HepG2 (cell line): ENCODE results near the gene MAP3K2. TPM values are rescaled to one million over a fixed set of nuclear protein-coding genes. Genes with fewer than 3 reads are reported as not detected.

Experiments used
- CHD2 ChIP-seq: IDR thresholded peaks from 2 replicates; pipeline ENCODE4 v1.6.1; 2011; ENCODE audit warnings: low read depth, low read length, improper control_type of control experiment
- FIP1L1 ChIP-seq: fragments of 200-400 bp; formaldehyde crosslinking; IDR thresholded peaks from 2 replicates; pipeline ENCODE4 v1.6.1; 2018; ENCODE audit warnings: low read depth, mild to moderate bottlenecking, low read length, moderate library complexity, borderline replicate concordance; ENCODE audit not compliant: insufficient read depth
- HNRNPUL1 ChIP-seq: fragments of 200-400 bp; formaldehyde crosslinking; IDR thresholded peaks from 2 replicates; pipeline ENCODE4 v1.6.1; 2017; ENCODE audit warnings: low read depth, mild to moderate bottlenecking, low read length, moderate library complexity
- HOXA9 ChIP-seq: sonication (generic); formaldehyde crosslinking; IDR thresholded peaks from 2 replicates; pipeline ENCODE4 v1.8.1; 2022; ENCODE audit warnings: missing genetic modification reagents, mild to moderate bottlenecking, moderate library complexity, borderline replicate concordance
- JUN ChIP-seq: sonication (generic); formaldehyde crosslinking; IDR thresholded peaks from 2 replicates; pipeline ENCODE4 v1.4.0; 2020; ENCODE audit warnings: mild to moderate bottlenecking, missing genetic modification reagents
- JUND ChIP-seq: sonication (generic); formaldehyde crosslinking; IDR thresholded peaks from 2 replicates; pipeline ENCODE4 v1.8.0; 2022; ENCODE audit warnings: mild to moderate bottlenecking, missing genetic modification reagents
- KMT2B ChIP-seq: IDR thresholded peaks from 2 replicates; pipeline ENCODE4 v1.6.1; 2016; ENCODE audit warnings: missing genetic modification reagents, missing compliant biosample characterization
- LBX2 ChIP-seq: sonication (generic); formaldehyde crosslinking; IDR thresholded peaks from 2 replicates; pipeline ENCODE4 v1.5.0; 2020; ENCODE audit warnings: missing genetic modification reagents, mild to moderate bottlenecking, borderline replicate concordance
- MAFK ChIP-seq, 2 experiments: IDR thresholded peaks in 1 of 2; conservative IDR thresholded peaks in 1 of 2; 2 replicates each; pipeline ENCODE4 v1.6.1; 2011; ENCODE audit warnings: improper control_type of control experiment in 2 of 2, low read length in 2 of 2
- MATR3 ChIP-seq: sonication (generic); formaldehyde crosslinking; IDR thresholded peaks from 2 replicates; pipeline ENCODE4 v1.4.0; 2020; ENCODE audit warnings: missing genetic modification reagents
- MAZ ChIP-seq, 2 experiments: sonication (generic) in 1 of 2; formaldehyde crosslinking in 1 of 2; IDR thresholded peaks; 2 replicates each; pipeline versions ENCODE4 v1.5.0 to v1.6.1; 2012 to 2020; ENCODE audit warnings: low read depth in 2 of 2, mild to moderate bottlenecking in 2 of 2, borderline replicate concordance in 1 of 2, improper control_type of control experiment in 1 of 2, low read length in 1 of 2, missing genetic modification reagents in 1 of 2, moderate library complexity in 1 of 2
- MXI1 ChIP-seq: IDR thresholded peaks from 3 replicates; pipeline ENCODE4 v1.6.1; 2012; ENCODE audit warnings: low read depth, low read length, inconsistent platforms, borderline replicate concordance
- PLRG1 ChIP-seq: fragments of 450-650 bp; conservative IDR thresholded peaks from 2 replicates; pipeline ENCODE4 v1.6.1; 2016
- PTBP1 ChIP-seq: fragments of 200-400 bp; formaldehyde crosslinking; IDR thresholded peaks from 2 replicates; pipeline ENCODE4 v1.6.1; 2018; ENCODE audit warnings: low read length, low read depth; ENCODE audit not compliant: poor library complexity, severe bottlenecking
- ZFP1 ChIP-seq: IDR thresholded peaks from 2 replicates; pipeline ENCODE4 v1.6.1; 2016
- ZFY ChIP-seq: sonication (generic); formaldehyde crosslinking; IDR thresholded peaks from 2 replicates; pipeline ENCODE4 v1.4.0; 2020; ENCODE audit warnings: missing genetic modification reagents
- ZNF263 ChIP-seq: sonication (generic); formaldehyde crosslinking; IDR thresholded peaks from 2 replicates; pipeline ENCODE4 v1.4.0; 2020; ENCODE audit warnings: missing genetic modification reagents
- ZNF275 ChIP-seq: sonication (generic); formaldehyde crosslinking; IDR thresholded peaks from 2 replicates; pipeline ENCODE4 v1.8.0; 2022; ENCODE audit warnings: missing genetic modification reagents, mild to moderate bottlenecking, inconsistent platforms, borderline replicate concordance
- ZNF3 ChIP-seq: IDR thresholded peaks from 2 replicates; pipeline ENCODE4 v1.7.0; 2017; ENCODE audit warnings: inconsistent platforms
- ZNF414 ChIP-seq: sonication (generic); formaldehyde crosslinking; IDR thresholded peaks from 2 replicates; pipeline ENCODE4 v1.5.0; 2020; ENCODE audit warnings: missing genetic modification reagents
- ZNF546 ChIP-seq: sonication (generic); formaldehyde crosslinking; conservative IDR thresholded peaks from 2 replicates; pipeline ENCODE4 v1.8.1; 2023; ENCODE audit warnings: mild to moderate bottlenecking, missing genetic modification reagents
- polyA plus RNA-seq, 8 experiments: library from polyadenylated mRNA; depleted of rRNA in 3 of 8; stranded (reverse) in 7 of 8; unstranded in 1 of 8; fragments of >200 nt; fragmentation: Illumina TruSeq in 4 of 8; extraction: Trizol in 4 of 8; gene quantifications; 2 replicates each; pipeline versions ENCODE4 v1.2.1 to v1.2.3, GENCODE V29; 2011 to 2016; ENCODE audit warnings: low read depth in 4 of 8, missing spikeins in 1 of 8, mixed read lengths in 1 of 8; ENCODE audit not compliant: insufficient read depth in 1 of 8
- total RNA-seq, 5 experiments: library from RNA; depleted of rRNA; stranded (reverse); fragments of >200 nt; fragmentation: Illumina TruSeq; extraction: Trizol; gene quantifications; 2 replicates each; pipeline ENCODE4 v1.2.3, GENCODE V29; 2016; ENCODE audit warnings: low read depth in 1 of 5
- TF ChIP-seq, protein P1 (sequence below): sonication (generic); formaldehyde crosslinking; conservative IDR thresholded peaks from 2 replicates; pipeline ENCODE4 v1.4.0; 2020; ENCODE audit warnings: missing genetic modification reagents
- TF ChIP-seq, protein P2 (sequence below): sonication (generic); formaldehyde crosslinking; IDR thresholded peaks from 2 replicates; pipeline ENCODE4 v1.8.0; 2022; ENCODE audit warnings: missing genetic modification reagents, mild to moderate bottlenecking, borderline replicate concordance
- TF ChIP-seq, protein P3 (sequence below): sonication (generic); formaldehyde crosslinking; IDR thresholded peaks from 2 replicates; pipeline ENCODE4 v1.8.0; 2022; ENCODE audit warnings: missing genetic modification reagents, low read depth, mild to moderate bottlenecking, borderline replicate concordance

MAP3K2 gene
- total and polyA plus RNA-seq, 2 of the 13 experiments (the other 11 are each of a cell fraction or from before 2014, with no cell fraction given), result 12.2 to 37.2 TPM

DNA sequence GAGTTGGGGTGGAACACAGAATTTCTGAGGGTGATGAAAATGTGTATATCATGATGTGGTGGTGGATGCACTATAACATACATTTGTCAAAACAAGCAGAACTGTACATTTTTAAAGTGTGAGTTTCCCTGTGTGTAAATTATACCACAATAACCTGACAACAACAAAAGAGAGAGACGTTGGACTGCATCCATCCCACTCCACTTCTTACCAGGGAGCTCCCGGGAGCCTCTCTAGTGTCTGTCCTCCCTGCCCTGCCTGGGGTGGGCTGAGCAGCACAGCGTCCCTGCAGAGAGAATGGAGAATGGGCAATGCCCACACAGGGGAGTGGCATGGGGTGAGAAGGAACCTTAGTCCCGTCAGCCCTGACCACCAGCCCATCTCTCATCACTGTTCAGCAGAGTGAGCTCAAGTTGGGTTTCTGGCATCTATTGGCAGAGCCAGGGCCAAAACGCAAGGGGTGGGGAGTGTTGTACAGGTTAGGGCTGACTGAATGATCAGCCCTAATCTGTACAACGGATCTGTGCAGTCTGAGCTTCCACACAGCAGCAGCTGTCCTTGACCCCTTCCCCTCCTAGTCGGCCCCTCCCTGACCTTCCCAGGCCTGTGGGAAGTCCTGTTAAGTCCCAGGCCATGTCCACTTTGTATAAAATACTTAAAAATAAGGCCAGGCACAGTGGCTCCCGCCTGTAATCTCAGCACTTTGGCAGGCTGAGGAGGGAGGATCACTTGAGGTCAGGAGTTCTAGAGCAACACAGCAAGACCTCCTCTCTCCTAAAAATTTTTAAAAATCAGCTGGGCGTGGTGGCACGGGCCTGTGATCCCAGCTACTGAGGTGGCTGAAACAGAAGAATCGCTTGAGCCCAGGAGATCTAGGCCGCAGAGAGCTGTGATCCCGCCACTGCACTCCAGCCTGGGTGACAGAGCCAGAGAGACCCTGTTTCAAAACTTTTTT is 27.1 kb upstream of the MAP3K2 start (continued):
- TF ChIP-seq MAZ (IDR thresholded peaks at IDR 0.05; ENCODE audit: borderline replicate concordance, low read depth, low read length), result no peak
- peak; percentile 71; the same call in 1 of the 2 replicates for TF ChIP-seq MAZ (CRISPR knock-in tag; IDR thresholded peaks at IDR 0.05; ENCODE audit: low read depth)
- TF ChIP-seq ZFY (CRISPR knock-in tag), result peak; percentile 64
- TF ChIP-seq HNRNPUL1, result no peak
- TF ChIP-seq, protein P1, sequence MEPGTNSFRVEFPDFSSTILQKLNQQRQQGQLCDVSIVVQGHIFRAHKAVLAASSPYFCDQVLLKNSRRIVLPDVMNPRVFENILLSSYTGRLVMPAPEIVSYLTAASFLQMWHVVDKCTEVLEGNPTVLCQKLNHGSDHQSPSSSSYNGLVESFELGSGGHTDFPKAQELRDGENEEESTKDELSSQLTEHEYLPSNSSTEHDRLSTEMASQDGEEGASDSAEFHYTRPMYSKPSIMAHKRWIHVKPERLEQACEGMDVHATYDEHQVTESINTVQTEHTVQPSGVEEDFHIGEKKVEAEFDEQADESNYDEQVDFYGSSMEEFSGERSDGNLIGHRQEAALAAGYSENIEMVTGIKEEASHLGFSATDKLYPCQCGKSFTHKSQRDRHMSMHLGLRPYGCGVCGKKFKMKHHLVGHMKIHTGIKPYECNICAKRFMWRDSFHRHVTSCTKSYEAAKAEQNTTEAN (CRISPR knock-in tag), result no peak
- TF ChIP-seq MATR3 (CRISPR knock-in tag), result no peak
- no peak for TF ChIP-seq PLRG1
- TF ChIP-seq ZNF414 (CRISPR knock-in tag), result no peak
- TF ChIP-seq, protein P2, sequence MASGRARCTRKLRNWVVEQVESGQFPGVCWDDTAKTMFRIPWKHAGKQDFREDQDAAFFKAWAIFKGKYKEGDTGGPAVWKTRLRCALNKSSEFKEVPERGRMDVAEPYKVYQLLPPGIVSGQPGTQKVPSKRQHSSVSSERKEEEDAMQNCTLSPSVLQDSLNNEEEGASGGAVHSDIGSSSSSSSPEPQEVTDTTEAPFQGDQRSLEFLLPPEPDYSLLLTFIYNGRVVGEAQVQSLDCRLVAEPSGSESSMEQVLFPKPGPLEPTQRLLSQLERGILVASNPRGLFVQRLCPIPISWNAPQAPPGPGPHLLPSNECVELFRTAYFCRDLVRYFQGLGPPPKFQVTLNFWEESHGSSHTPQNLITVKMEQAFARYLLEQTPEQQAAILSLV (CRISPR knock-in tag), result no peak
- TF ChIP-seq, protein P3, sequence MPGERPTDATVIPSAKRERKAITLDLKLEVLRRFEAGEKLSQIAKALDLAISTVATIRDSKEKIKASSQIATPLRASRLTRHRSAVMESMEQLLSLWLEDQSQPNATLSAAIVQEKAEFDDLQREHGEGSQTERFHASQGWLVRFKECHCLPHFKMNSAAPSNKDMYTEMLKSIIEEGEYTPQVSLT (CRISPR knock-in tag), result no peak
- no peak; the same call in 1 of the 2 replicates for TF ChIP-seq ZNF263 (CRISPR knock-in tag)
- TF ChIP-seq KMT2B (CRISPR knock-in tag), result 0 out of 2 replicates have a peak, but pooled peaks have one; percentile 18
- TF ChIP-seq ZFP1 (CRISPR knock-in tag), result no peak
- no peak for TF ChIP-seq JUN (CRISPR knock-in tag)
- no peak for TF ChIP-seq ZNF3 (CRISPR knock-in tag)
- TF ChIP-seq HOXA9, result no peak
- TF ChIP-seq PTBP1, result no peak
- TF ChIP-seq JUND (CRISPR knock-in tag), result no peak
- no peak for TF ChIP-seq MAFK (conservative IDR thresholded peaks at IDR 0.05 in 1 of 2, IDR thresholded peaks at IDR 0.05 in 1 of 2; ENCODE audit: low read length in 2 of 2)
- TF ChIP-seq CHD2, result no peak
- TF ChIP-seq ZNF546 (CRISPR knock-in tag), result no peak
- no peak for TF ChIP-seq FIP1L1
- TF ChIP-seq MXI1, result no peak
- TF ChIP-seq LBX2 (CRISPR knock-in tag), result no peak
- TF ChIP-seq ZNF275 (CRISPR knock-in tag), result no peak
